GM12872 (cell line): ENCODE data around the gene KRT3.

Source experiments
- CTCF ChIP-seq: IDR thresholded peaks from 3 replicates; pipeline ENCODE4 v1.5.1; 2011; ENCODE audit warnings: low read depth, mild to moderate bottlenecking, low read length, moderate library complexity; ENCODE audit not compliant: insufficient read depth

KRT3 gene

DNA sequence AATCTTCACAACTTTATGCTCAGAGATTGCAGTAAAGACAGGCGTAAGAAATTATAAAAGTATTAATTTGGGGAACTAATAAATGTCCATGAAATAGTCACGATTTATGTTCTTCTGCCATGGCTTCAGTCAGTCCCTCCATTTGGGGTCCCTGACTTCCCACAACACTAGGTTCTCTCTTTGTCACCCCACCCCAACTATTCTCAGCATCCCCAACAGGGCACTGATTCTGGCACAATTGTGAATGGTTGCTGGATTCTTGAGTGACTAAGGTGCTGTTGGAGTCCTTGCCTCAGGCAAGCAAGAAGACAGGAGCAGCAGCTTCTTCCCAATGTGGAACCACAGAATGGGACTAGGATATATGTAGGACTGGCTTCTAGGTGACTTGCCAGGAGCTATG, 34.1 kb downstream of the KRT3 start:
- TF ChIP-seq CTCF: no peak

GRCh38 chr12:52760623-52761022, 35.3 kb downstream of the KRT3 start:
- TF ChIP-seq CTCF: no peak

- TF ChIP-seq CTCF: no peak
These were observed 36.2 kb downstream of the KRT3 start for GRCh38 chr12:52759695-52760094.

DNA sequence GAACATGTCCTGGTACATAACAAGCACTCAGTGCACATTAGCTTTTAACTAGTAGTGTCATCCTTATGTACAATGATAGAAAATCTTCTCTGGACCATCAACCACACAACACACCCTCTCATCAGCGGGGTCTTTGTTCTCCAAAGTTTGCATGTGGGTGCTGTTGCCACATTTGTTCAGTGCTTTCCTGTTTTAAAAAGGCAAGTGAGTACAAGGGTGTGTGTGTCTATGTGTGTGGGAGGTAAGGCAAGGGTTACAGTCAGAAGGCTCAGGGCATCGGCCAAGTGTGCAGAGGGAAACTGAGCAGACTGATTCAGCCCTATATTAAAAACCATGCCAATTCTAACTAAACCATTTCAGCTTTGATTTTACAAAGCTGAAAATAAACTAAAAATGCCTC, 36.7 kb downstream of the KRT3 start:
- TF ChIP-seq CTCF: no peak

GRCh38 chr12:52757449-52758176, 38.3 kb downstream of the KRT3 start:
- no peak for TF ChIP-seq CTCF

DNA sequence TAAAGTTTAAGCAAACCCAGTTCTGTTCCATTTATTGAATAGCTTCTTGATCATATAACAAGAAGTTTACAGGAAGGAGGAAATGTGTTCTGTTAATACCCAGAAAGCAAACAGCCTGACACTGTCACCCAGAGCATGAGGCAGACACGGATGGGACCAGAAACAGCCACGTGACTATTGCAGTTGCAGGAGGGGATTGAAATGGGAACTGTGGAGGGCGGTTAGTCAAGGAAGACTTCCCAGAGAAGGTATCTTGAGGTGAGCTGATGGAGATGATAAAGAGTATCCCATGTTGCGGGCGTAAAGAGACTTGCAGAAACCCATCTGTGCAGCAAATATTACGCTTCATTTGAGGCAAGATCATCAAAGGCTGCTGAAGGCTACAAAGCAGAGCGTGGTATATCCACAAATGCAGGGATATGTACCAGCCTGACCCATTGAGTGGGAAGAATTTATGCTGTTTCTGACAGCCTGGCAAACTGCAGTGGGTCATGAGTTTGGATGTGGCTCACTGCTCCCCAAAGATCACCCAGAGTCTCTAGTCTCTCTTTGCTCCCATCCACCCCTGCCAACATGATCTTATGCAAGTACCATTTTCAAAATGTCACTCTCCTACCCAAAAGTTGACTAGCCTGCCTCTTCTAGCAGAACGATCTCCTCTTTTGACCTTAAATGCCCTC, 39.5 kb downstream of the KRT3 start:
- TF ChIP-seq CTCF: no peak

- TF ChIP-seq CTCF: no peak
These were observed 40.4 kb downstream of the KRT3 start for GRCh38 chr12:52755533-52755932.
